PFSK-1 (cell line): ENCODE data around the gene FOXJ2.

Experiments
- FOXP2 ChIP-seq: optimal IDR thresholded peaks from 2 replicates; pipeline ENCODE3; 2011; ENCODE audit warnings: borderline replicate concordance, control low read depth, inconsistent platforms; ENCODE audit not compliant: insufficient read depth; ENCODE audit errors: extremely low read length, extremely low read depth
- POLR2AphosphoS5 ChIP-seq: IDR thresholded peaks from 2 replicates; pipeline ENCODE4 v1.6.1; 2012; ENCODE audit warnings: low read depth, mild to moderate bottlenecking, control low read depth, low read length, moderate library complexity
- REST ChIP-seq, 2 experiments: IDR thresholded peaks; 2 replicates each; pipeline versions ENCODE4 v1.6.1 to v1.8.0; 2011 to 2012; ENCODE audit warnings: low read depth in 2 of 2, low read length in 2 of 2, control low read depth in 1 of 2, inconsistent platforms in 1 of 2, mild to moderate bottlenecking in 1 of 2, moderate library complexity in 1 of 2; ENCODE audit not compliant: insufficient read depth in 1 of 2
- SIN3A ChIP-seq: IDR thresholded peaks from 2 replicates; pipeline ENCODE4 v1.6.1; 2012; ENCODE audit warnings: mild to moderate bottlenecking, low read length, moderate library complexity, borderline replicate concordance; ENCODE audit not compliant: insufficient read depth
- TAF1 ChIP-seq: IDR thresholded peaks from 2 replicates; pipeline ENCODE4 v1.6.1; 2012; ENCODE audit warnings: low read length, control low read depth, borderline replicate concordance; ENCODE audit not compliant: insufficient read depth

Gene FOXJ2

GRCh38 chr12:7994731-7995205, 37.7 kb upstream of the FOXJ2 start:
- TF ChIP-seq POLR2AphosphoS5 (no peak), SIN3A (no peak), REST (IDR thresholded peaks at IDR 0.05; ENCODE audit: insufficient read depth in 1 of 2, low read depth in 2 of 2, low read length in 2 of 2) (no peak), TAF1 (no peak), FOXP2 (no peak)

- TF ChIP-seq TAF1 = peak; percentile 26; the same call in 1 of the 2 replicates
- TF ChIP-seq SIN3A = no peak
These were observed 37.1 kb upstream of the FOXJ2 start for GRCh38 chr12:7995266-7995963.

GRCh38 chr12:8011331-8011730, 21.2 kb upstream of the FOXJ2 start:
- TF ChIP-seq REST (IDR thresholded peaks at IDR 0.05; ENCODE audit: insufficient read depth in 1 of 2, low read depth in 2 of 2, low read length in 2 of 2) (no peak), TAF1 (no peak), SIN3A (no peak), FOXP2 (no peak), POLR2AphosphoS5 (no peak)

DNA sequence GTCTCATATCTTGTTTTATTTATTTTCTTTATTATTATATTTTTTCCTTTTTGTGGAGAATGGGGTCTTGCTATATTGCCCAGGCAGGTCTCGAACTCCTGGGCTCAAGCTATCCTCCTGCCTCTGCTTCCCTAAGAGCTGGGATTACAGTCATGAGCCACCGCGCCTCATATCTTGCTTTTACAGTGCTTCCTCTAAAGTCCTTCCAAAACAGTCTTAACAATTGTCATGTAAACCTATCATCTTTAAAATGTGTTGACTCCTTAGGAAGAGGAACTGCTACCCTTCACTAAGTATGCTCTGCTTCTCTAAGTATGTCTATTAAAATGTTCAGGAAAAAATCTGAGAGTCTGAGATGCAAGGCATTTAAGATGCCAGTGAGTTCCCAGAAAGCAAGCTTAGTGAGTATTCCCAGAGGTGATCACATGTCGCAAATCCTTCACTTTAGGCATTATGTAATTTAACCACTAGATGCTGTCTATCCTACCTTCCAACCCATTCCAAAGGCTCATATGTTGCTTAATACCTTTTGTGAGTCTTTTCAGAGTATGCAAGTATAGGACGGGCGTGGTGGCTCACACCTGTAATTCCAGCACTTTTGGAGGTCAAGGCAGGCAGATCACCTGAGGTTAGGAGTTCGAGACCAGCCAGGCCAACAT, 19.7 kb upstream of the FOXJ2 start:
- TF ChIP-seq POLR2AphosphoS5 (no peak), REST (IDR thresholded peaks at IDR 0.05; ENCODE audit: insufficient read depth in 1 of 2, low read depth in 2 of 2, low read length in 2 of 2) (no peak), FOXP2 (no peak), TAF1 (no peak), SIN3A (no peak)

DNA sequence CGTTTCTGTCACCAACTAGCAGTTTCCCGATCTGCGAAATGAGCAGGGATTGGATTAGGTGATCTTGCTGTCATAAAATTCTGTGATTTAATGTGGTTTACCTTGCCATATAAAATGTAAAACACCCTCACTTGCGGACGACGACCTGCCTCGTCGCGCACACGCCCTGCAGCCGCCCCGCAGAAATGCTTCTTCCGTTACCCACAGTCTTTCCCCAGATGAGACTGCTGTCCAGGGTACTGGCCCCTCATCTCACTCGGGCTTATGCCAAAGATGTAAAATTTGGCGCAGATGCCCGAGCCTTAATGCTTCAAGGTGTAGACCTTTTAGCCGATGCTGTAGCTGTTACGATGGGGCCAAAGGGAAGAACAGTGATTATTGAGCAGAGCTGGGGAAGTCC, 17.7 kb upstream of the FOXJ2 start:
- TF ChIP-seq REST (IDR thresholded peaks at IDR 0.05; ENCODE audit: insufficient read depth in 1 of 2, low read depth in 2 of 2, low read length in 2 of 2) (peak; percentile 74 to 90), FOXP2 (no peak)
